G401 (cell line): Measurements from ENCODE around the gene LAMA2. TPM values are rescaled to one million over a fixed set of nuclear protein-coding genes. Genes with fewer than 3 reads are reported as not detected.

ENCODE experiments used
- DNase-seq: peaks from one replicate; pipeline ENCODE4 v3.0.0-alpha.2; 2015; ENCODE audit warnings: low spot score
- in situ Hi-C: cut with HindIII; loops from 2 replicates; pipeline ENCODE4 v1.10.0; 2016; ENCODE audit warnings: low sequenced_read_pairs, mixed read lengths
- total RNA-seq: library from RNA; depleted of rRNA; stranded (reverse); fragments of >200 nt; shearing (Covaris generic); gene quantifications from 2 replicates; pipeline ENCODE4 v1.2.3, GENCODE V29; 2014

Gene LAMA2
- total RNA-seq, 1 experiment from 2014 or later = not detected

DNA sequence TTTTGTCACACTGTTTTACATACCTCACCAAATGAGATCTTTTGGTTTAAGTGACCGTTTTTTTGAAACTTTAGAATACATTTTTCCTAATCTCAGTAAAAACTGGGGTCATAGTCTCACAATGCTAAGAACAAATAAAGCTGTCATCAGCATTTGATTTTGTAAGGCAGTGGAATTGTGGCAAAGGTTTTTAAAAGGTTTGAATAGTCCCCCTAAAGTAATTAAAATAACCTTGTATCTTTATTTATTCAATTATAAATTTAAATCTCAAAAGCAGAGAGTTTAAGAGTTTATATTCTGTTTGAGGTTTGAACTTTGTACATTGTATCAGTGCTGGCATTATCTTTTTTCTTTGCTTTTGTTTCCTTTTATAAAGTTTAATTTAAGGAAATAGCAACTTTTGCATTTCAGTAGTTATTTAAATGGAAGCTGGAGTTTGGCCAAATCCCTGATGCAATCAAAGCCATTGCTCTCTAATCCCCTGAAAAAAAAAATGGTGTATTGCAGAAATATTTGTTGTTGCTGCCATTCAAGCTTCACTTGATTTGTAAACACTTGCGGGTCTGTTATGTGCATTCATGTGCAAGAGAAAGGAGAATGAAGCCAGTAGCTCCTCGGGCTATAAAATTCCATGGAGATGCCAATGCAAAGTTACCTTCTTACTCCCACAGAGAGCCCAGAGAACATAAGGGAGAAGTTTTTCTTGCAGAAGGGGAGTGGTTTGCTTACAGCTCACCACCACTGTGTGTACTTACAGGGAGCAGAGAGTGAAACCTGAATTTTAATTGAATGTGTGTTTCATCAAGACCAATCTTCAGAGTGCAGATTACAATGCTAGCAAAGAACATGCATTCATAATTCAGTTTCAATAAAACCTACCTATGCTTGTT, 435.2 kb downstream of the LAMA2 start:
- in situ Hi-C loops = no loop called here
- DNase-seq = no peak

- in situ Hi-C loops = no loop called here
- no peak for DNase-seq
Observed at GRCh38 chr6:129320892-129321291, 438.0 kb downstream of the LAMA2 start.

- DNase-seq = no peak
- in situ Hi-C loops = no loop called here
Observed at GRCh38 chr6:129321303-129321702, 438.4 kb downstream of the LAMA2 start.

- no peak for DNase-seq
Observed at GRCh38 chr6:129324345-129324744, 441.4 kb downstream of the LAMA2 start.

GRCh38 chr6:129329678-129330077, 446.7 kb downstream of the LAMA2 start:
- in situ Hi-C loops = no loop called here

More at GRCh38 chr6:129324345-129324744, 441.4 kb downstream of the LAMA2 start:
- in situ Hi-C loops = no loop called here

DNA sequence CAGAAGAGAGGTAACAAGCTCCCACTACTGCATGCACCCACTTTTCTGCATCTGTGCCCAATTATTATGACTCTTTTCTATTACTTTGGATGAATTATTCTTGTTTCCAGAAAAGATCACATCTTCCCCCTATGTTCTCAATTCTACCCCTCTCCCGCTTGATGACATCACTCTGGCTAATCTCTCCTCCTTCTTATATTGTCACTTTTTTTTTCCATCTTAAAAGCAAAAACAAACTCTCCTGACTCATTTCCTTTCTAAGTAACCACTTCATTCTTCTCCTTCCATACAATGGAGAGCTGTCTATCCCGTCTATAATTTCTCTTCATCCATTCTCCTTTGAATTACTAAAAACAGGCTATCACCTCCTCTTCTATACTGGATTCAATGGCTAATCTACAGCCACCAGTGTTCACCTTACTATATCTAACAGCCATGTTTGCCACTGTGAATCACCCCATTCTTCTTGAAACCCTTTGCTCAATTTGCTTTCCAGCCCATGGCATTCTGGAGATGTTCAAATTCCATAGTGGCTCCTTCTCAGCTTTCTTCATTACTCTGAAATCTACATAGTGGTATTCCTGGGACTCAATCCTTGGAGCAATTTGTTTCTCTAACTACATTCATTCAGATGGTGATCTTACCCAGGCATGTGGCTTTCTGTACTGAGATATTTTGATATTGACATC, 448.7 kb downstream of the LAMA2 start:
- DNase-seq = no peak

More at GRCh38 chr6:129329678-129330077, 446.7 kb downstream of the LAMA2 start:
- DNase-seq = no peak

DNA sequence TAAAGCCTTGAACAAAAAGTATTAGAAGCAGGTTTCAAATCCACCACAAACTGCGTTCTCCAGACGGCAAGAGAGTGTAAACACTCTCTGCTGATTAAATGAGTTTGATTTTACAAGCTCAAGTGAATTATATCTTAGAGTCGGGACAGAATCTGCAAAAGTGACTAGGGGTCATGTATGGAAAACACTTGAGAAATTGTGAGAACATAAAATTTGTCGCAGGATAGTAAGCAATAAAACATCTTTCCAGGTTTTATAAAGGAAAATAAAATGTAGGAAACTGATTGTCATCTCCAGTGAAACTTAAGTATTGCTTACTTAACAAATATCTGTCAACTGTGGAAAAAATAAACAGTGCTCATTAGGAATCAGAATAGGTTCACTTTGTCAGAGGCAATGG, 452.9 kb downstream of the LAMA2 start:
- no peak for DNase-seq
- in situ Hi-C loops = no loop called here

More for the DNA sequence above, 448.7 kb downstream of the LAMA2 start:
- in situ Hi-C loops = no loop called here

GRCh38 chr6:129338683-129339082, 455.7 kb downstream of the LAMA2 start:
- DNase-seq = no peak
- in situ Hi-C loops = no loop called here

DNA sequence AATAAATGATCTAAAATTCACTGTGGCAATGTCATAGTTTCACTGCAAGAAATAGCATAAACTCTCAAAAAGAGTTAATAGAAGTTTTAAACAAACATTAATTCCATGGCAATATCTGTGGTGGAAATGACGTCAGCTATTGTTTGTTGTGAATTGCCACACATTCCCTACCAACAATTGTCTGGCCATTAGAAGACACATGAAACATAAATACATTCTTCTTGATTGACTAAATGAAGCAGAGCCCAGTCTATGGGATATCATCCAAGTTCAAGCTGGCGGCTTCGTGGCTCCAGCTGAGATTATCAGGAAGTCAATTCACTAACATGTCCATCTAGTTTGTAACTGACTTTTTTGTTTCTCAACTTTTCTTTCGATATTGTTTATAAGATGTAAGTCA, 458.0 kb downstream of the LAMA2 start:
- DNase-seq = no peak
- in situ Hi-C loops = no loop called here

DNA sequence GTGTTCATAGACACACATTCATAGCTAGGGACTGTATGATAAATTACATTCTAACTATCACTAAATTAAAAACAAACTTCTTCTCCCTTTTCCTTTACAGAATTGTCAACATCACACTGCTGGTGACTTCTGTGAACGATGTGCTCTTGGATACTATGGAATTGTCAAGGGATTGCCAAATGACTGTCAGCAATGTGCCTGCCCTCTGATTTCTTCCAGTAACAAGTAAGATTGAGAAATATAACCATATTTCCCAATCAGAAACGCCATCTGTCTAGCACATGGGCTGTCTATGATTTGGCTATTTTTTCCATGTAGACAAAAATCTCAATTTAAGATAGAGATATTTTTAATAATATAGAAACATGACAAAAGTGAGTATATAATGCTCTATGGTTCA, 459.3 kb downstream of the LAMA2 start:
- DNase-seq = no peak
- in situ Hi-C loops = no loop called here

GRCh38 chr6:129342796-129343195, 459.9 kb downstream of the LAMA2 start:
- in situ Hi-C loops = no loop called here
- no peak for DNase-seq

- DNase-seq = no peak
- in situ Hi-C loops = no loop called here
Observed at GRCh38 chr6:129344379-129344778, 461.4 kb downstream of the LAMA2 start.

DNA sequence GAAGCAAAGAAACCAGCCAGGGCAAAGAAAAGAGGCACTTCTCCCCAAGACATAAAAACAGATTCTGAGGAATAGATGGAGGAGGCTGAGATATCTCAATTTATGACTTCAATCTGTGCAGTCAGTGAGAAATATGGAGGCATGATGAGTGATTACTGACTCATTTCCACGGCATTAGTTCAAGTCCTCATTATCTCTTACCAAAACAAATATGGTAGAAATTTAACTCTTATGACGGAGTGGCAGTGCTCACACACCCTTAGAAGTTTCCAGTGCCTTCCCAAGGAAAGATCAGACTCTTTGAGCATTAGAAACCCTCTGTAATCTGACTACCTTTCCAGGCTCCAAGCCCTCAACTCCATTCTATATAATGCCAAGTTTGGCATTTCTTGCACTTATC, 463.0 kb downstream of the LAMA2 start:
- no peak for DNase-seq
- in situ Hi-C loops = no loop called here

DNA sequence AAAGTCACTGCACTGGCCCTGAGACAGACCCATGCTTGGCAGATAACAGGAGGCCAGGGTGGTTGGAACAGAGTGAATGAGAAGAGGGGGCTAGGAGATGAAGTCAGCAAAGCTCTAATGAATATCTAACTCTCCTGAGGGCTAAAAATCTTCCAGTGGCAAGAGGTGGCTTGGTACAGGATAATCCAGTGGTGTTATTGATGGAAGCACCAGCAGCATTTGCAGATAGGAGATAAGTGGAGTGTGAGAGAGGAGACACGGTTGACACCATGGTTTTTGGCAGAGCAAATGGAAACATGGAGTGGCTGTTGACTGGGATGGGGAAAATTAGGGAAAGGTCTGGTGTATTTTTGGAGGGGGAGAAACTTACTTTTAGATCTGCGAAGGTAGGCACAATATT, 464.0 kb downstream of the LAMA2 start:
- in situ Hi-C loops = no loop called here
- no peak for DNase-seq

- in situ Hi-C loops = no loop called here
- DNase-seq = no peak
Observed at GRCh38 chr6:129350278-129350677, 467.3 kb downstream of the LAMA2 start.

- in situ Hi-C loops = no loop called here
- no peak for DNase-seq
Observed at GRCh38 chr6:129351807-129352206, 468.9 kb downstream of the LAMA2 start.

GRCh38 chr6:129353067-129353466, 470.1 kb downstream of the LAMA2 start:
- no peak for DNase-seq
- in situ Hi-C loops = no loop called here

GRCh38 chr6:129356129-129356528, 473.2 kb downstream of the LAMA2 start:
- no peak for DNase-seq
- in situ Hi-C loops = no loop called here

DNA sequence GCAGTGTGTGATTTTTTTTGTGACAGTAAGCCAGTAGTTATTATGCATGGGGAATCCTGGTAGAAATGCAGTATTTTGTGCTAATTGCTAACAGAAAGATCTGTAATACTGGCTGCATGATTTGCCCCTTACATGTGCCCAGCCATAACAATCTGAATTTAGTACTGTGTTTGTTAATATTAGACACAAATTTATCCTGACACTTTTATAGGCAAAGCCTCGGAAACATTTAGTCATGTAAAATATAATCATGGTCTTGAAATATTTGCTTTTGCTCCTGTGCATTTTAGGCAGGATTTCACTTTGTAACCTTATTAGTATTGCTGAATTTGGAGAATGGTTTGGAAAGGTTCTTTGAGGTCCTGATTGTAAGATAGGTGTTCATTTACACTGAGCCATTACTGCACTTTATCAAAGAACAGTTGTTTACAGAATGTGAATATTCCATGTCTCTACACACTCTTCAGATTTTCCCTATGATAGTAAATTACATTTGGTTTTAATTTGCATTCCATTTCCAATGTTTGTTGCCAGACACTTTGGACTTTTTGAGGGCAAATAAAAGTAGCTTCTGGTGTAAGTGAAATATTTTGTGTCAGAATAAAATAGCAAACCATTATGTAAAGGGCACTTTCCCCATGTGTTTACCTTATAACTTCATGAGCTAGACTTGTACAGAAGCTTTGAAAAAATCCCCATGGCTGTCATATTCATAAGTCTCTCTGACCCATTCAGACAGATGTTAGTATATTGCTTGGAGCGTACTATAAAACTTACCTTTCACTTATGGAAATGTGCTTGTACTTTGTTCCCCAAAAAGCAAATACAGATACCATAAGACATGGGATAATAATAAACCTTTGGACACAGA, 477.1 kb downstream of the LAMA2 start:
- DNase-seq = no peak
- in situ Hi-C loops = no loop called here

- in situ Hi-C loops = no loop called here
- no peak for DNase-seq
Observed at GRCh38 chr6:129360682-129360955, 477.7 kb downstream of the LAMA2 start.
